ENCODE measurements around the gene PPA1.

The PPA1 gene

GRCh38 chr10:70212879-70213278 lies 20.4 kb downstream of the PPA1 start:
- H3K36me3 ChIP-seq (ENCODE audit: insufficient read depth, low read length), result peaks cover 95% of the 10 kb centered on the region
- H3K4me1 ChIP-seq (ENCODE audit: insufficient read depth, low read length), result no peaks in the 10 kb centered on the region
- H3K9ac ChIP-seq (ENCODE audit: low read depth, low read length), result no peak overlapping the region
- ATAC-seq (ENCODE audit: insufficient read depth, low read depth) (no peak), DNase-seq (no peak)
- peaks cover 10% of the 10 kb centered on the region; the same call in 1 of the 2 replicates for H3K79me2 ChIP-seq (ENCODE audit: insufficient read depth, low read length)
- peaks cover 3% of the 10 kb centered on the region; the same call in 1 of the 2 replicates for H4K20me1 ChIP-seq (ENCODE audit: insufficient read depth, low read length)
- TF ChIP-seq CTCF (IDR thresholded peaks at IDR 0.05; ENCODE audit: borderline replicate concordance, extremely low read depth, low read length, poor library complexity, severe bottlenecking), result no peak
- TF ChIP-seq EZH2 (IDR thresholded peaks at IDR 0.05; ENCODE audit: borderline replicate concordance, low read depth, low read length, severe bottlenecking), result no peak
- no peaks in the 10 kb centered on the region for H3K9me3 ChIP-seq (ENCODE audit: insufficient read depth, low read length, severe bottlenecking)
- no peak overlapping the region for H3K4me3 ChIP-seq (ENCODE audit: low read depth in 1 of 2, low read length in 2 of 2)
- H2AFZ ChIP-seq (ENCODE audit: low read depth, low read length), result no peak overlapping the region
- H3K27ac ChIP-seq (ENCODE audit: low read length), result no peak overlapping the region
- no peak overlapping the region for H3K4me2 ChIP-seq (ENCODE audit: insufficient read depth, low read length)
- H3K27me3 ChIP-seq (ENCODE audit: insufficient read depth, low read length, poor library complexity), result no peaks in the 10 kb centered on the region

GRCh38 chr10:70212277-70212676 lies 21.0 kb downstream of the PPA1 start:
- DNase-seq, result no peak
- no peaks in the 10 kb centered on the region for H3K9me3 ChIP-seq (ENCODE audit: insufficient read depth, low read length, severe bottlenecking)
- ATAC-seq (ENCODE audit: insufficient read depth, low read depth), result no peak
- peaks cover 95% of the 10 kb centered on the region for H3K36me3 ChIP-seq (ENCODE audit: insufficient read depth, low read length)
- no peak overlapping the region for H3K4me3 ChIP-seq (ENCODE audit: low read depth in 1 of 2, low read length in 2 of 2)
- no peak for TF ChIP-seq CTCF (IDR thresholded peaks at IDR 0.05; ENCODE audit: borderline replicate concordance, extremely low read depth, low read length, poor library complexity, severe bottlenecking)
- no peak for TF ChIP-seq EZH2 (IDR thresholded peaks at IDR 0.05; ENCODE audit: borderline replicate concordance, low read depth, low read length, severe bottlenecking)
- no peaks in the 10 kb centered on the region for H3K27me3 ChIP-seq (ENCODE audit: insufficient read depth, low read length, poor library complexity)
- no peak overlapping the region for H3K27ac ChIP-seq (ENCODE audit: low read length)
- no peaks in the 10 kb centered on the region for H3K4me1 ChIP-seq (ENCODE audit: insufficient read depth, low read length)
- H3K9ac ChIP-seq (ENCODE audit: low read depth, low read length), result no peak overlapping the region
- H4K20me1 ChIP-seq (ENCODE audit: insufficient read depth, low read length), result peaks cover 2% of the 10 kb centered on the region; the same call in 1 of the 2 replicates
- peaks cover 9% of the 10 kb centered on the region; the same call in 1 of the 2 replicates for H3K79me2 ChIP-seq (ENCODE audit: insufficient read depth, low read length)
- no peak overlapping the region for H2AFZ ChIP-seq (ENCODE audit: low read depth, low read length)
- no peak overlapping the region for H3K4me2 ChIP-seq (ENCODE audit: insufficient read depth, low read length)

- DNase-seq (no peak), ATAC-seq (ENCODE audit: insufficient read depth, low read depth) (no peak)
- Histone ChIP-seq H3K36me3 (ENCODE audit: insufficient read depth, low read length) (peaks cover 96% of the 10 kb centered on the region), H3K27ac (ENCODE audit: low read length) (no peak overlapping the region), H4K20me1 (ENCODE audit: insufficient read depth, low read length) (no peaks in the 10 kb centered on the region), H3K79me2 (ENCODE audit: insufficient read depth, low read length) (no peaks in the 10 kb centered on the region), H3K9ac (ENCODE audit: low read depth, low read length) (no peak overlapping the region), H3K27me3 (ENCODE audit: insufficient read depth, low read length, poor library complexity) (no peaks in the 10 kb centered on the region), H3K9me3 (ENCODE audit: insufficient read depth, low read length, severe bottlenecking) (no peaks in the 10 kb centered on the region), H3K4me1 (ENCODE audit: insufficient read depth, low read length) (no peaks in the 10 kb centered on the region), H2AFZ (ENCODE audit: low read depth, low read length) (no peak overlapping the region), H3K4me3 (ENCODE audit: low read depth in 1 of 2, low read length in 2 of 2) (no peak overlapping the region), H3K4me2 (ENCODE audit: insufficient read depth, low read length) (no peak overlapping the region)
- TF ChIP-seq EZH2 (IDR thresholded peaks at IDR 0.05; ENCODE audit: borderline replicate concordance, low read depth, low read length, severe bottlenecking) (no peak), CTCF (IDR thresholded peaks at IDR 0.05; ENCODE audit: borderline replicate concordance, extremely low read depth, low read length, poor library complexity, severe bottlenecking) (no peak)
These were observed 26.5 kb downstream of the PPA1 start for GRCh38 chr10:70206762-70207161.

- H3K79me2 ChIP-seq (ENCODE audit: insufficient read depth, low read length), result no peaks in the 10 kb centered on the region
- ATAC-seq (ENCODE audit: insufficient read depth, low read depth) (no peak), DNase-seq (no peak)
- no peaks in the 10 kb centered on the region for H3K9me3 ChIP-seq (ENCODE audit: insufficient read depth, low read length, severe bottlenecking)
- H3K27me3 ChIP-seq (ENCODE audit: insufficient read depth, low read length, poor library complexity), result no peaks in the 10 kb centered on the region
- H3K27ac ChIP-seq (ENCODE audit: low read length), result no peak overlapping the region
- H3K9ac ChIP-seq (ENCODE audit: low read depth, low read length), result no peak overlapping the region
- TF ChIP-seq CTCF (IDR thresholded peaks at IDR 0.05; ENCODE audit: borderline replicate concordance, extremely low read depth, low read length, poor library complexity, severe bottlenecking) (no peak), EZH2 (IDR thresholded peaks at IDR 0.05; ENCODE audit: borderline replicate concordance, low read depth, low read length, severe bottlenecking) (no peak)
- no peaks in the 10 kb centered on the region for H3K4me1 ChIP-seq (ENCODE audit: insufficient read depth, low read length)
- peaks cover 2% of the 10 kb centered on the region; the same call in 1 of the 2 replicates for H4K20me1 ChIP-seq (ENCODE audit: insufficient read depth, low read length)
- peaks cover 87% of the 10 kb centered on the region for H3K36me3 ChIP-seq (ENCODE audit: insufficient read depth, low read length)
- H3K4me3 ChIP-seq (ENCODE audit: low read depth in 1 of 2, low read length in 2 of 2), result no peak overlapping the region
- no peak overlapping the region for H2AFZ ChIP-seq (ENCODE audit: low read depth, low read length)
- H3K4me2 ChIP-seq (ENCODE audit: insufficient read depth, low read length), result no peak overlapping the region
These were observed 32.1 kb downstream of the PPA1 start for GRCh38 chr10:70201105-70201504.
